HepG2 (cell line): ENCODE data around the gene TMEM97. TPM values are rescaled to one million over a fixed set of nuclear protein-coding genes. Genes with fewer than 3 reads are reported as not detected.
A peak's percentile ranks its signal among the peaks of the same experiment; 100 is the strongest.

Source experiments
- AGO1 ChIP-seq: fragments of 200-400 bp; formaldehyde crosslinking; IDR thresholded peaks from 2 replicates; pipeline ENCODE4 v1.6.1; 2017; ENCODE audit warnings: mild to moderate bottlenecking, low read depth, low read length, moderate library complexity; ENCODE audit not compliant: poor library complexity, severe bottlenecking
- ARNT2 ChIP-seq: sonication (generic); formaldehyde crosslinking; IDR thresholded peaks from 2 replicates; pipeline ENCODE4 v1.8.0; 2022; ENCODE audit warnings: mild to moderate bottlenecking, low read depth, missing genetic modification reagents, moderate library complexity
- CBX1 ChIP-seq: IDR thresholded peaks from one replicate; pipeline ENCODE4 v1.6.1; 2016; ENCODE audit warnings: antibody characterized with exemption, low read depth
- DR1 ChIP-seq: sonication (generic); formaldehyde crosslinking; IDR thresholded peaks from 2 replicates; pipeline ENCODE4 v1.8.0; 2021; ENCODE audit warnings: mild to moderate bottlenecking, missing genetic modification reagents, inconsistent platforms
- FOXC1 ChIP-seq: sonication (generic); formaldehyde crosslinking; IDR thresholded peaks from 2 replicates; pipeline ENCODE4 v1.8.0; 2022; ENCODE audit warnings: mild to moderate bottlenecking, missing genetic modification reagents, borderline replicate concordance
- GZF1 ChIP-seq: sonication (generic); formaldehyde crosslinking; IDR thresholded peaks from 2 replicates; pipeline ENCODE4 v1.5.1; 2020; ENCODE audit warnings: mild to moderate bottlenecking, missing genetic modification reagents
- NFE2L2 ChIP-seq: fragments of 150-350 bp; IDR thresholded peaks from 2 replicates; pipeline ENCODE4 v1.6.1; 2014; ENCODE audit warnings: low read length
- SMARCC2 ChIP-seq: fragments of 450-650 bp; IDR thresholded peaks from 2 replicates; pipeline ENCODE4 v1.6.1; 2017; ENCODE audit warnings: antibody characterized with exemption, mild to moderate bottlenecking
- TMF1 ChIP-seq: sonication (generic); formaldehyde crosslinking; IDR thresholded peaks from 2 replicates; pipeline ENCODE4 v1.8.1; 2022; ENCODE audit warnings: low read depth, missing genetic modification reagents
- TRIM24 ChIP-seq: sonication (generic); formaldehyde crosslinking; IDR thresholded peaks from 2 replicates; pipeline ENCODE4 v1.8.0; 2022; ENCODE audit warnings: mild to moderate bottlenecking, missing genetic modification reagents
- ZNF382 ChIP-seq: sonication (generic); formaldehyde crosslinking; IDR thresholded peaks from 2 replicates; pipeline ENCODE4 v1.5.0; 2020; ENCODE audit warnings: missing genetic modification reagents, mild to moderate bottlenecking, borderline replicate concordance
- ZNF430 ChIP-seq: sonication (generic); formaldehyde crosslinking; IDR thresholded peaks from 2 replicates; pipeline ENCODE4 v1.9.0; 2021; ENCODE audit warnings: mild to moderate bottlenecking, missing genetic modification reagents
- ZNF556 ChIP-seq: sonication (generic); formaldehyde crosslinking; IDR thresholded peaks from 2 replicates; pipeline ENCODE4 v1.4.0; 2020; ENCODE audit warnings: mild to moderate bottlenecking, missing genetic modification reagents, borderline replicate concordance
- ZNF557 ChIP-seq: sonication (generic); formaldehyde crosslinking; IDR thresholded peaks from 2 replicates; pipeline ENCODE4 v1.4.0; 2020; ENCODE audit warnings: missing genetic modification reagents
- ZNF788 ChIP-seq: sonication (generic); formaldehyde crosslinking; IDR thresholded peaks from 2 replicates; pipeline ENCODE4 v1.5.0; 2020; ENCODE audit warnings: mild to moderate bottlenecking, missing genetic modification reagents, borderline replicate concordance
- polyA plus RNA-seq, 8 experiments: library from polyadenylated mRNA; depleted of rRNA in 3 of 8; stranded (reverse) in 7 of 8; unstranded in 1 of 8; fragments of >200 nt; fragmentation: Illumina TruSeq in 4 of 8; extraction: Trizol in 4 of 8; gene quantifications; 2 replicates each; pipeline versions ENCODE4 v1.2.1 to v1.2.3, GENCODE V29; 2011 to 2016; ENCODE audit warnings: low read depth in 4 of 8, missing spikeins in 1 of 8, mixed read lengths in 1 of 8; ENCODE audit not compliant: insufficient read depth in 1 of 8
- total RNA-seq, 5 experiments: library from RNA; depleted of rRNA; stranded (reverse); fragments of >200 nt; fragmentation: Illumina TruSeq; extraction: Trizol; gene quantifications; 2 replicates each; pipeline ENCODE4 v1.2.3, GENCODE V29; 2016; ENCODE audit warnings: low read depth in 1 of 5
- TF ChIP-seq, protein P1 (sequence below): sonication (generic); formaldehyde crosslinking; IDR thresholded peaks from 2 replicates; pipeline ENCODE4; 2020; ENCODE audit warnings: missing genetic modification reagents, mild to moderate bottlenecking, borderline replicate concordance
- TF ChIP-seq, protein P2 (sequence below): sonication (generic); formaldehyde crosslinking; IDR thresholded peaks from 2 replicates; pipeline ENCODE4 v1.9.0; 2022; ENCODE audit warnings: low read depth, missing genetic modification reagents
- TF ChIP-seq, protein P3 (sequence below): IDR thresholded peaks from 2 replicates; pipeline ENCODE4 v1.6.1; 2016; ENCODE audit warnings: low read depth, missing genetic modification reagents, missing compliant biosample characterization
- TF ChIP-seq, protein P4 (sequence below): sonication (generic); formaldehyde crosslinking; IDR thresholded peaks from 2 replicates; pipeline ENCODE4 v1.4.0; 2020; ENCODE audit warnings: mild to moderate bottlenecking, missing genetic modification reagents

Gene TMEM97
- total and polyA plus RNA-seq, 2 of the 13 experiments (the other 11 are each of a cell fraction or from before 2014, with no cell fraction given), result 69.6 to 137 TPM

DNA sequence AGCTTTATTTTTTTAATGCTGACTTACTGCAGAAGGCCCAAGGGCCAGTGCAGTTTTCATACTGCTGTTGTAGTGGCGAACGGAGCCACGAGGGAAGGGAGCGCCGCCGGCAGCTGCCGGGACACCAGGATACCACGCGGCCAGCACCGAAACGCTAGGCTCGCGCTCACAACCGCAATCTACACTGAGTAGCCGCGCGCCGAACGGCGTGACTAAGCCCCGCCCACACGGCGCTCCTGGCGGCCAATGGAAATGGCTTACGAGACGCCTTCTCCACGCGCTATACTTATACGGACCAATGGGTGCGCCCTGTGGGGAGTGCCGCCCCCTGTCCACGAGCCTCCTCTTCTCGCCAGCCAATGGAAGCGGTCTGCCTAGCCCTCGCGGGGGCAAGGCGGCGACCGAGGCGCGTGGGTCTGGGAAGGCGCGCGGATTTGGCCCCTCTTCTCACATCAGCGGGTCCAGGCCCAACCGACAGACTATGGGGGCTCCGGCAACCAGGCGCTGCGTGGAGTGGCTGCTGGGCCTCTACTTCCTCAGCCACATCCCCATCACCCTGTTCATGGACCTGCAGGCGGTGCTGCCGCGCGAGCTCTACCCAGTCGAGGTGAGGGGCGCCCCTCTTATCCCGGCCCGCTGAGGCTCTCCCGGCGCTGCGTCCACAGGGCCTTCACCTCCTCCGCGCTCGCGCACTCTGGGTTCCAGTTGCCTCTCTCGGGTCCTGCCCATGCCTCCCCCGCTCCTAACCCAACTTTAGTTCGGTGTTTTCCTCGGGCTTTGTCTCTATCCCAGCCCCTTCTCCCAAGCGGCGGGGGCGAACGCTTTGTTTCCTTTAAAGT, at the start of gene TMEM97 (continued):
- TF ChIP-seq, protein P1, sequence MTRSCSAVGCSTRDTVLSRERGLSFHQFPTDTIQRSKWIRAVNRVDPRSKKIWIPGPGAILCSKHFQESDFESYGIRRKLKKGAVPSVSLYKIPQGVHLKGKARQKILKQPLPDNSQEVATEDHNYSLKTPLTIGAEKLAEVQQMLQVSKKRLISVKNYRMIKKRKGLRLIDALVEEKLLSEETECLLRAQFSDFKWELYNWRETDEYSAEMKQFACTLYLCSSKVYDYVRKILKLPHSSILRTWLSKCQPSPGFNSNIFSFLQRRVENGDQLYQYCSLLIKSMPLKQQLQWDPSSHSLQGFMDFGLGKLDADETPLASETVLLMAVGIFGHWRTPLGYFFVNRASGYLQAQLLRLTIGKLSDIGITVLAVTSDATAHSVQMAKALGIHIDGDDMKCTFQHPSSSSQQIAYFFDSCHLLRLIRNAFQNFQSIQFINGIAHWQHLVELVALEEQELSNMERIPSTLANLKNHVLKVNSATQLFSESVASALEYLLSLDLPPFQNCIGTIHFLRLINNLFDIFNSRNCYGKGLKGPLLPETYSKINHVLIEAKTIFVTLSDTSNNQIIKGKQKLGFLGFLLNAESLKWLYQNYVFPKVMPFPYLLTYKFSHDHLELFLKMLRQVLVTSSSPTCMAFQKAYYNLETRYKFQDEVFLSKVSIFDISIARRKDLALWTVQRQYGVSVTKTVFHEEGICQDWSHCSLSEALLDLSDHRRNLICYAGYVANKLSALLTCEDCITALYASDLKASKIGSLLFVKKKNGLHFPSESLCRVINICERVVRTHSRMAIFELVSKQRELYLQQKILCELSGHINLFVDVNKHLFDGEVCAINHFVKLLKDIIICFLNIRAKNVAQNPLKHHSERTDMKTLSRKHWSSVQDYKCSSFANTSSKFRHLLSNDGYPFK, result no peak
- TF ChIP-seq, protein P2, sequence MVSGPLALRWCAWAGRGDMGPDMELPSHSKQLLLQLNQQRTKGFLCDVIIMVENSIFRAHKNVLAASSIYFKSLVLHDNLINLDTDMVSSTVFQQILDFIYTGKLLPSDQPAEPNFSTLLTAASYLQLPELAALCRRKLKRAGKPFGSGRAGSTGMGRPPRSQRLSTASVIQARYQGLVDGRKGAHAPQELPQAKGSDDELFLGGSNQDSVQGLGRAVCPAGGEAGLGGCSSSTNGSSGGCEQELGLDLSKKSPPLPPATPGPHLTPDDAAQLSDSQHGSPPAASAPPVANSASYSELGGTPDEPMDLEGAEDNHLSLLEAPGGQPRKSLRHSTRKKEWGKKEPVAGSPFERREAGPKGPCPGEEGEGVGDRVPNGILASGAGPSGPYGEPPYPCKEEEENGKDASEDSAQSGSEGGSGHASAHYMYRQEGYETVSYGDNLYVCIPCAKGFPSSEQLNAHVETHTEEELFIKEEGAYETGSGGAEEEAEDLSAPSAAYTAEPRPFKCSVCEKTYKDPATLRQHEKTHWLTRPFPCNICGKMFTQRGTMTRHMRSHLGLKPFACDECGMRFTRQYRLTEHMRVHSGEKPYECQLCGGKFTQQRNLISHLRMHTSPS (CRISPR knock-in tag), result peak; percentile 26; the same call in 1 of the 2 replicates
- no peak for TF ChIP-seq NFE2L2
- TF ChIP-seq, protein P3, sequence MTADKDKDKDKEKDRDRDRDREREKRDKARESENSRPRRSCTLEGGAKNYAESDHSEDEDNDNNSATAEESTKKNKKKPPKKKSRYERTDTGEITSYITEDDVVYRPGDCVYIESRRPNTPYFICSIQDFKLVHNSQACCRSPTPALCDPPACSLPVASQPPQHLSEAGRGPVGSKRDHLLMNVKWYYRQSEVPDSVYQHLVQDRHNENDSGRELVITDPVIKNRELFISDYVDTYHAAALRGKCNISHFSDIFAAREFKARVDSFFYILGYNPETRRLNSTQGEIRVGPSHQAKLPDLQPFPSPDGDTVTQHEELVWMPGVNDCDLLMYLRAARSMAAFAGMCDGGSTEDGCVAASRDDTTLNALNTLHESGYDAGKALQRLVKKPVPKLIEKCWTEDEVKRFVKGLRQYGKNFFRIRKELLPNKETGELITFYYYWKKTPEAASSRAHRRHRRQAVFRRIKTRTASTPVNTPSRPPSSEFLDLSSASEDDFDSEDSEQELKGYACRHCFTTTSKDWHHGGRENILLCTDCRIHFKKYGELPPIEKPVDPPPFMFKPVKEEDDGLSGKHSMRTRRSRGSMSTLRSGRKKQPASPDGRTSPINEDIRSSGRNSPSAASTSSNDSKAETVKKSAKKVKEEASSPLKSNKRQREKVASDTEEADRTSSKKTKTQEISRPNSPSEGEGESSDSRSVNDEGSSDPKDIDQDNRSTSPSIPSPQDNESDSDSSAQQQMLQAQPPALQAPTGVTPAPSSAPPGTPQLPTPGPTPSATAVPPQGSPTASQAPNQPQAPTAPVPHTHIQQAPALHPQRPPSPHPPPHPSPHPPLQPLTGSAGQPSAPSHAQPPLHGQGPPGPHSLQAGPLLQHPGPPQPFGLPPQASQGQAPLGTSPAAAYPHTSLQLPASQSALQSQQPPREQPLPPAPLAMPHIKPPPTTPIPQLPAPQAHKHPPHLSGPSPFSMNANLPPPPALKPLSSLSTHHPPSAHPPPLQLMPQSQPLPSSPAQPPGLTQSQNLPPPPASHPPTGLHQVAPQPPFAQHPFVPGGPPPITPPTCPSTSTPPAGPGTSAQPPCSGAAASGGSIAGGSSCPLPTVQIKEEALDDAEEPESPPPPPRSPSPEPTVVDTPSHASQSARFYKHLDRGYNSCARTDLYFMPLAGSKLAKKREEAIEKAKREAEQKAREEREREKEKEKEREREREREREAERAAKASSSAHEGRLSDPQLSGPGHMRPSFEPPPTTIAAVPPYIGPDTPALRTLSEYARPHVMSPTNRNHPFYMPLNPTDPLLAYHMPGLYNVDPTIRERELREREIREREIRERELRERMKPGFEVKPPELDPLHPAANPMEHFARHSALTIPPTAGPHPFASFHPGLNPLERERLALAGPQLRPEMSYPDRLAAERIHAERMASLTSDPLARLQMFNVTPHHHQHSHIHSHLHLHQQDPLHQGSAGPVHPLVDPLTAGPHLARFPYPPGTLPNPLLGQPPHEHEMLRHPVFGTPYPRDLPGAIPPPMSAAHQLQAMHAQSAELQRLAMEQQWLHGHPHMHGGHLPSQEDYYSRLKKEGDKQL (CRISPR knock-in tag), result no peak
- TF ChIP-seq TMF1 (CRISPR knock-in tag), result peak; percentile 82
- no peak for TF ChIP-seq AGO1
- TF ChIP-seq ZNF556 (CRISPR knock-in tag), result no peak
- TF ChIP-seq TRIM24 (CRISPR knock-in tag), result no peak
- TF ChIP-seq, protein P4, sequence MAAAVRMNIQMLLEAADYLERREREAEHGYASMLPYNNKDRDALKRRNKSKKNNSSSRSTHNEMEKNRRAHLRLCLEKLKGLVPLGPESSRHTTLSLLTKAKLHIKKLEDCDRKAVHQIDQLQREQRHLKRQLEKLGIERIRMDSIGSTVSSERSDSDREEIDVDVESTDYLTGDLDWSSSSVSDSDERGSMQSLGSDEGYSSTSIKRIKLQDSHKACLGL (CRISPR knock-in tag), result peak; percentile 81
- no peak for TF ChIP-seq SMARCC2
- no peak; the same call in 1 of the 2 replicates for TF ChIP-seq ZNF557
- no peak for TF ChIP-seq ZNF430 (CRISPR knock-in tag)
- TF ChIP-seq FOXC1 (CRISPR knock-in tag), result peak; percentile 28; the same call in 1 of the 2 replicates
- TF ChIP-seq DR1, result peak; percentile 82; the same call in 1 of the 2 replicates
- TF ChIP-seq GZF1 (CRISPR knock-in tag), result no peak
- TF ChIP-seq ZNF382 (CRISPR knock-in tag), result no peak
- peak; percentile 13 for TF ChIP-seq CBX1
- peak; percentile 52 for TF ChIP-seq ARNT2
- TF ChIP-seq ZNF788 (CRISPR knock-in tag), result peak; percentile 78
